Adrenal gland (tissue), 5 donors: ENCODE results near the gene ITGA11.

Experiments used
- POLR2A ChIP-seq, 2 donors: fragments of 450-650 bp; IDR thresholded peaks; one replicate each; pipeline ENCODE4 v1.6.1; 2017; ENCODE audit warnings: antibody characterized with exemption in 2 of 2, mild to moderate bottlenecking in 2 of 2, moderate library complexity in 1 of 2
- TF ChIP-seq, protein P1 (sequence below), 6 experiments: fragments of 450-650 bp in 4 of 6; fragments of 200-600 bp in 2 of 6; sonication (generic) in 1 of 6; IDR thresholded peaks; 1 replicate in 5 of 6; 2 replicates in 1 of 6; pipeline versions ENCODE4 v1.5.1 to v1.8.0; 2016 to 2021; ENCODE audit warnings: antibody characterized with exemption in 6 of 6, mild to moderate bottlenecking in 2 of 6, moderate library complexity in 1 of 6
- donor health status: DM: no; HTN: no; CAD: no.

DNA sequence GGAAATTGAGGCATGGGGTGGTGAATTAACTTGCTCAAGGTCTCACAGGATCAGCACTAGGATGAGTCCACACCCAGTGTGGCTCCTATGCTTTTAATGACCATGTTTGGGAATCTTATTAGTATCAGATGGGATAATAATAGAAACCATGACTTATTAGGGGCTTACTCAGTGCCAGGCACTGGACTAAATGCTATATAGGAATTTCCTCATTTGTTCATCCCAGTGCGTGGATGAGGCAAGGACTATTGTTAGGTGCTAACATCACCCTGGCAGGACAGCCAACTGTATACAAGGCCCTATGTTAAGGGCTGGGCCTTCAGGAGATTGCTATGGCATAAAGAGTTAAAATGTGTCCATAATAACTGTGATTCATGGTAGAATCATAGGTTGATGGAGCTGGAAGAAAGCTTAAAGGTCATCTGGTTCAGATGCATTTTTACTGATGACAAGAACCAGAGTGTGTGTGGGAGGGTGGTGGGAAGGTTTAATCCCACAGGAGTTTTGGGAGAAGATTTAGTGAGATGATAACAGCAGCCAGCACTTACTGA lies 159.2 kb downstream of the ITGA11 start:
- TF ChIP-seq, protein P1, sequence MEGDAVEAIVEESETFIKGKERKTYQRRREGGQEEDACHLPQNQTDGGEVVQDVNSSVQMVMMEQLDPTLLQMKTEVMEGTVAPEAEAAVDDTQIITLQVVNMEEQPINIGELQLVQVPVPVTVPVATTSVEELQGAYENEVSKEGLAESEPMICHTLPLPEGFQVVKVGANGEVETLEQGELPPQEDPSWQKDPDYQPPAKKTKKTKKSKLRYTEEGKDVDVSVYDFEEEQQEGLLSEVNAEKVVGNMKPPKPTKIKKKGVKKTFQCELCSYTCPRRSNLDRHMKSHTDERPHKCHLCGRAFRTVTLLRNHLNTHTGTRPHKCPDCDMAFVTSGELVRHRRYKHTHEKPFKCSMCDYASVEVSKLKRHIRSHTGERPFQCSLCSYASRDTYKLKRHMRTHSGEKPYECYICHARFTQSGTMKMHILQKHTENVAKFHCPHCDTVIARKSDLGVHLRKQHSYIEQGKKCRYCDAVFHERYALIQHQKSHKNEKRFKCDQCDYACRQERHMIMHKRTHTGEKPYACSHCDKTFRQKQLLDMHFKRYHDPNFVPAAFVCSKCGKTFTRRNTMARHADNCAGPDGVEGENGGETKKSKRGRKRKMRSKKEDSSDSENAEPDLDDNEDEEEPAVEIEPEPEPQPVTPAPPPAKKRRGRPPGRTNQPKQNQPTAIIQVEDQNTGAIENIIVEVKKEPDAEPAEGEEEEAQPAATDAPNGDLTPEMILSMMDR (IDR thresholded peaks at IDR 0.05): no peak
- TF ChIP-seq POLR2A (IDR thresholded peaks at IDR 0.05): no peak
